ENCODE measurements around the gene EIF2S2. TPM values are rescaled to one million over a fixed set of nuclear protein-coding genes. Genes with fewer than 3 reads are reported as not detected.
A peak's percentile ranks its signal among the peaks of the same experiment; 100 is the strongest.

The EIF2S2 gene
- total and polyA plus RNA-seq, 3 experiments from 2014 or later, result 24.2 to 130 (median 128) TPM

- Histone ChIP-seq H3K4me3 (ENCODE audit: low read length) (no peak overlapping the region), H3K27ac (ENCODE audit: low read depth, low read length) (no peak overlapping the region), H3K4me1 (ENCODE audit: insufficient read depth, low read length) (peaks cover 36% of the 10 kb centered on the region), H3K9me3 (ENCODE audit: low read length) (no peaks in the 10 kb centered on the region), H3K36me3 (ENCODE audit: insufficient read depth, low read length) (no peaks in the 10 kb centered on the region), H3K27me3 (ENCODE audit: insufficient read depth, low read length, poor library complexity, severe bottlenecking) (no peaks in the 10 kb centered on the region)
- Mint-ChIP-seq H3K4me3 (no peak overlapping the region), H3K4me1 (peaks cover 85 to 97% (median 95%) of the 10 kb centered on the region in 3 donors), H3K36me3 (peaks cover 0 to 39% (median 2%) of the 10 kb centered on the region in 3 donors), H3K27me3 (peaks cover 0 to 1% of the 10 kb centered on the region in 2 donors), H3K27ac (peak overlapping the region; percentile 13 to 89 (median 74)), H3K9me3 (no peaks in the 10 kb centered on the region)
- ChIA-PET CTCF (no interaction called here), POLR2A (no interaction called here)
- DNase-seq, result no peak
These were observed 66.7 kb downstream of the EIF2S2 start for GRCh38 chr20:34045294-34045693.

GRCh38 chr20:34043025-34043424, 69.0 kb downstream of the EIF2S2 start:
- Mint-ChIP-seq H3K36me3 (peaks cover 0 to 41% (median 2%) of the 10 kb centered on the region in 3 donors), H3K4me3 (peak overlapping the region in 1 of 7 donors; percentile 6), H3K9me3 (no peaks in the 10 kb centered on the region), H3K27me3 (peaks cover 0 to 1% of the 10 kb centered on the region in 2 donors), H3K27ac (peak overlapping the region; percentile 6 to 81 (median 63)), H3K4me1 (peaks cover 83 to 96% (median 94%) of the 10 kb centered on the region in 3 donors)
- Histone ChIP-seq H3K9me3 (ENCODE audit: low read length) (no peaks in the 10 kb centered on the region), H3K27ac (ENCODE audit: low read depth, low read length) (no peak overlapping the region), H3K4me3 (ENCODE audit: low read length) (no peak overlapping the region), H3K27me3 (ENCODE audit: insufficient read depth, low read length, poor library complexity, severe bottlenecking) (no peaks in the 10 kb centered on the region), H3K36me3 (ENCODE audit: insufficient read depth, low read length) (no peaks in the 10 kb centered on the region), H3K4me1 (ENCODE audit: insufficient read depth, low read length) (peaks cover 36% of the 10 kb centered on the region)
- no peak for DNase-seq
- ChIA-PET POLR2A (no interaction called here), CTCF (no interaction called here)

- Histone ChIP-seq H3K36me3 (ENCODE audit: insufficient read depth, low read length) (no peaks in the 10 kb centered on the region), H3K27me3 (ENCODE audit: insufficient read depth, low read length, poor library complexity, severe bottlenecking) (no peaks in the 10 kb centered on the region), H3K4me3 (ENCODE audit: low read length) (no peak overlapping the region), H3K4me1 (ENCODE audit: insufficient read depth, low read length) (peaks cover 39% of the 10 kb centered on the region), H3K27ac (ENCODE audit: low read depth, low read length) (no peak overlapping the region), H3K9me3 (ENCODE audit: low read length) (no peaks in the 10 kb centered on the region)
- DNase-seq, result peak in 2 of 5 donors; percentile 4 to 23
- Mint-ChIP-seq H3K27ac (peak overlapping the region; percentile 1 to 80 (median 60)), H3K36me3 (peaks cover 0 to 38% (median 2%) of the 10 kb centered on the region in 3 donors), H3K4me1 (peaks cover 83 to 96% (median 94%) of the 10 kb centered on the region in 3 donors), H3K27me3 (peaks cover 0 to under 1% of the 10 kb centered on the region in 2 donors), H3K9me3 (no peaks in the 10 kb centered on the region), H3K4me3 (peak overlapping the region in 2 of 7 donors; percentile 25 to 40)
- ChIA-PET CTCF (no interaction called here), POLR2A (no interaction called here)
These were observed 69.8 kb downstream of the EIF2S2 start for GRCh38 chr20:34042262-34042661.

GRCh38 chr20:34041226-34041625, 70.8 kb downstream of the EIF2S2 start:
- Histone ChIP-seq H3K27ac (ENCODE audit: low read depth, low read length) (no peak overlapping the region), H3K36me3 (ENCODE audit: insufficient read depth, low read length) (no peaks in the 10 kb centered on the region), H3K9me3 (ENCODE audit: low read length) (no peaks in the 10 kb centered on the region), H3K4me3 (ENCODE audit: low read length) (no peak overlapping the region), H3K4me1 (ENCODE audit: insufficient read depth, low read length) (peaks cover 48% of the 10 kb centered on the region), H3K27me3 (ENCODE audit: insufficient read depth, low read length, poor library complexity, severe bottlenecking) (no peaks in the 10 kb centered on the region)
- H3K27me3 Mint-ChIP-seq, result no peaks in the 10 kb centered on the region
- peak overlapping the region in 5 of 8 donors; percentile 48 to 83 (median 74) for H3K27ac Mint-ChIP-seq
- ChIA-PET POLR2A (no interaction called here), CTCF (no interaction called here)
- no peaks in the 10 kb centered on the region for H3K9me3 Mint-ChIP-seq
- peaks cover 86 to 99% (median 96%) of the 10 kb centered on the region in 3 donors for H3K4me1 Mint-ChIP-seq
- H3K36me3 Mint-ChIP-seq, result peaks cover 0 to 34% (median 2%) of the 10 kb centered on the region in 3 donors
- DNase-seq, result no peak
- H3K4me3 Mint-ChIP-seq, result peak overlapping the region in 1 of 7 donors; percentile 62

- Mint-ChIP-seq H3K36me3 (peaks cover 0 to 29% (median 2%) of the 10 kb centered on the region in 3 donors), H3K4me1 (peaks cover 87 to 99% (median 96%) of the 10 kb centered on the region in 3 donors), H3K27me3 (no peaks in the 10 kb centered on the region), H3K4me3 (peak overlapping the region in 1 of 7 donors; percentile 24), H3K27ac (peak overlapping the region in 5 of 8 donors; percentile 14 to 83 (median 56)), H3K9me3 (no peaks in the 10 kb centered on the region)
- H3K4me3 ChIP-seq (ENCODE audit: low read length), result no peak overlapping the region
- no peak for DNase-seq
- H3K27me3 ChIP-seq (ENCODE audit: insufficient read depth, low read length, poor library complexity, severe bottlenecking), result no peaks in the 10 kb centered on the region
- H3K4me1 ChIP-seq (ENCODE audit: insufficient read depth, low read length), result peaks cover 55% of the 10 kb centered on the region
- CTCF ChIA-PET, result no interaction called here
- no peaks in the 10 kb centered on the region for H3K36me3 ChIP-seq (ENCODE audit: insufficient read depth, low read length)
- no peaks in the 10 kb centered on the region for H3K9me3 ChIP-seq (ENCODE audit: low read length)
- no peak overlapping the region for H3K27ac ChIP-seq (ENCODE audit: low read depth, low read length)
- POLR2A ChIA-PET, result no interaction called here
These were observed 71.6 kb downstream of the EIF2S2 start for GRCh38 chr20:34040300-34040995.

Other genes with a start within 250 kb of the EIF2S2 start
- 100 to 1,000 TPM; 159 to 160 TPM for gene RALY, start 118.3 kb downstream of the EIF2S2 start, total RNA-seq
- 230 TPM for gene RALY, start 118.3 kb downstream of the EIF2S2 start, polyA plus RNA-seq
- gene ASIP, start 129.2 kb upstream of the EIF2S2 start, total RNA-seq, result not detected
- not detected for gene ASIP, start 129.2 kb upstream of the EIF2S2 start, polyA plus RNA-seq
- 100 to 1,000 TPM; 169 to 175 TPM for gene AHCY, start 191.1 kb upstream of the EIF2S2 start, total RNA-seq
- gene AHCY, start 191.1 kb upstream of the EIF2S2 start, polyA plus RNA-seq, result 21.4 TPM